Suprapubic skin (tissue), 4 donors: ENCODE data around the gene FAM110A.

Experiments used
- EP300 ChIP-seq: sonication (generic); formaldehyde crosslinking; IDR thresholded peaks from one replicate; pipeline ENCODE4 v1.6.1; 2017; ENCODE audit warnings: antibody characterized with exemption
- POLR2A ChIP-seq, 2 donors: fragments of 450-650 bp; IDR thresholded peaks; one replicate each; pipeline ENCODE4 v1.6.1; 2017; ENCODE audit warnings: antibody characterized with exemption in 2 of 2, mild to moderate bottlenecking in 2 of 2, moderate library complexity in 2 of 2
- POLR2AphosphoS5 ChIP-seq, 3 donors: sonication (generic); formaldehyde crosslinking; IDR thresholded peaks; one replicate each; pipeline ENCODE4 v1.6.1; 2017; ENCODE audit warnings: antibody characterized with exemption in 3 of 3
- TF ChIP-seq, protein P1 (sequence below), 2 donors: fragments of 200-600 bp in 1 of 2; fragments of 450-650 bp in 1 of 2; sonication (generic) in 1 of 2; IDR thresholded peaks; one replicate each; pipeline ENCODE4 v1.5.1; 2016 to 2019; ENCODE audit warnings: antibody characterized with exemption in 2 of 2, mild to moderate bottlenecking in 1 of 2, moderate library complexity in 1 of 2

DNA sequence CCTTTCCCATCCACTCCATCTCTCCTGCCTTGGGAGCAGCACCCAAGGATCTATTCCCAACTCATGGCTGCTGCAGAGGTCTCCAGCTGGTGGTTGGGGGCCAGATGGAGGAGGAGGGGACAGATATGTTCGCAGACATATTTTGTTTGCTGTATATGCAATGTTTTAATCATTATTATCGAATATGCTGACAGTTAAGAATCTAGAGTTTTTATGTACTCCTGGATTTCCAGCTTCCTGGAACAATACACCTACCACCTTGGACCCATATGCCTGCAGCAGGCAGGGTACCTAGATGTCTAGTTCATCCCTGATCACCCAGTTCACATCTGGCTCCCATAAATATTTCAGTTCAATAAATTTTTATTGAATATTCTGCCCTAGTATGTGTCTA, 9.0 kb downstream of the FAM110A start:
- TF ChIP-seq EP300: no peak
- TF ChIP-seq POLR2A (IDR thresholded peaks at IDR 0.05): no peak
- TF ChIP-seq, protein P1, sequence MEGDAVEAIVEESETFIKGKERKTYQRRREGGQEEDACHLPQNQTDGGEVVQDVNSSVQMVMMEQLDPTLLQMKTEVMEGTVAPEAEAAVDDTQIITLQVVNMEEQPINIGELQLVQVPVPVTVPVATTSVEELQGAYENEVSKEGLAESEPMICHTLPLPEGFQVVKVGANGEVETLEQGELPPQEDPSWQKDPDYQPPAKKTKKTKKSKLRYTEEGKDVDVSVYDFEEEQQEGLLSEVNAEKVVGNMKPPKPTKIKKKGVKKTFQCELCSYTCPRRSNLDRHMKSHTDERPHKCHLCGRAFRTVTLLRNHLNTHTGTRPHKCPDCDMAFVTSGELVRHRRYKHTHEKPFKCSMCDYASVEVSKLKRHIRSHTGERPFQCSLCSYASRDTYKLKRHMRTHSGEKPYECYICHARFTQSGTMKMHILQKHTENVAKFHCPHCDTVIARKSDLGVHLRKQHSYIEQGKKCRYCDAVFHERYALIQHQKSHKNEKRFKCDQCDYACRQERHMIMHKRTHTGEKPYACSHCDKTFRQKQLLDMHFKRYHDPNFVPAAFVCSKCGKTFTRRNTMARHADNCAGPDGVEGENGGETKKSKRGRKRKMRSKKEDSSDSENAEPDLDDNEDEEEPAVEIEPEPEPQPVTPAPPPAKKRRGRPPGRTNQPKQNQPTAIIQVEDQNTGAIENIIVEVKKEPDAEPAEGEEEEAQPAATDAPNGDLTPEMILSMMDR (IDR thresholded peaks at IDR 0.05): no peak
- TF ChIP-seq POLR2AphosphoS5 (IDR thresholded peaks at IDR 0.05): no peak
